ENCODE measurements around the gene KRI1. TPM values are rescaled to one million over a fixed set of nuclear protein-coding genes. Genes with fewer than 3 reads are reported as not detected.

Gene KRI1
- total and polyA plus RNA-seq, 2 donors (not counting 3 experiments of a cell fraction or from before 2014, with no cell fraction given): 6.7 to 25.7 TPM

GRCh38 chr19:10593148-10593547, 27.3 kb upstream of the KRI1 start:
- CTCF ChIA-PET: interaction anchor here (2.1 kb wide), 1 partner anchor 51 kb away, joined by 12 read pairs; no protein-coding TSS in a partner anchor

More at GRCh38 chr19:10593148-10593547, 27.3 kb upstream of the KRI1 start:
- no peaks in the 10 kb centered on the region for H3K9me3 ChIP-seq (replicated peaks; ENCODE audit: control insufficient read depth, insufficient read depth, low read length)
- no peak overlapping the region for H3K4me3 ChIP-seq (replicated peaks in 1 of 3; ENCODE audit: insufficient read depth in 1 of 3, low read depth in 1 of 3, low read length in 3 of 3)
- no peaks in the 10 kb centered on the region for H4K20me1 ChIP-seq (replicated peaks; ENCODE audit: control insufficient read depth, extremely low read depth, insufficient read depth, low read length)
- peaks cover 13% of the 10 kb centered on the region for H3K4me1 ChIP-seq (ENCODE audit: control insufficient read depth, extremely low read depth, insufficient read depth, low read length)
- FAIRE-seq: no peak
- H3K4me2 ChIP-seq (ENCODE audit: insufficient read depth, low read length): no peak overlapping the region
- no peak for DNase-seq (ENCODE audit: low read depth, low spot score)
- no TSS peak for BruUV-seq (replicated peaks)
- no peak overlapping the region for H3K27ac ChIP-seq (ENCODE audit: insufficient read depth, low read depth, low read length)
- no peak overlapping the region for H3K9ac ChIP-seq (replicated peaks; ENCODE audit: extremely low read depth, insufficient read depth, low read length)
- no peaks in the 10 kb centered on the region for H3K27me3 ChIP-seq (ENCODE audit: control insufficient read depth in 2 of 2, insufficient read depth in 2 of 2, low read length in 2 of 2)
- intact Hi-C loops (cut with micrococcal nuclease) (no loop called here), dilution Hi-C loops (cut with MboI; ENCODE audit: extremely low pct_ligation_motif_present, low sequenced_read_pairs) (no loop called here)
- no peak for TF ChIP-seq FOS (IDR thresholded peaks at IDR 0.05; ENCODE audit: borderline replicate concordance, insufficient read depth, low read length)
- TF ChIP-seq CTCF (IDR thresholded peaks at IDR 0.05; ENCODE audit: extremely low read depth in 1 of 2, insufficient read depth in 1 of 2, low read depth in 1 of 2, low read length in 2 of 2): no peak
- TF ChIP-seq EZH2 (IDR thresholded peaks at IDR 0.05; ENCODE audit: borderline replicate concordance, low read depth, low read length, severe bottlenecking): no peak
- no peak for TF ChIP-seq POLR2AphosphoS5 (IDR thresholded peaks at IDR 0.05; ENCODE audit: insufficient read depth, low read depth, low read length)
- no peak for TF ChIP-seq JUN (IDR thresholded peaks at IDR 0.05; ENCODE audit: borderline replicate concordance, insufficient read depth, insufficient read length, low read depth)
- TF ChIP-seq MAX (IDR thresholded peaks at IDR 0.05; ENCODE audit: insufficient read depth, insufficient read length): no peak
- TF ChIP-seq POLR2A (IDR thresholded peaks at IDR 0.05; ENCODE audit: low read depth, low read length): no peak
- no peak for TF ChIP-seq GATA2 (IDR thresholded peaks at IDR 0.05; ENCODE audit: insufficient read depth, insufficient read length, low read depth, low read length)
- TF ChIP-seq MYC (IDR thresholded peaks at IDR 0.05; ENCODE audit: low read depth, low read length): no peak
- no peaks in the 10 kb centered on the region for H3K36me3 ChIP-seq (ENCODE audit: control insufficient read depth in 2 of 2, extremely low read depth in 1 of 2, insufficient read depth in 2 of 2, low read length in 2 of 2)
- H3K79me2 ChIP-seq (ENCODE audit: control insufficient read depth, insufficient read depth, low read length): no peaks in the 10 kb centered on the region
- POLR2A ChIA-PET: no interaction called here
- H2AFZ ChIP-seq (ENCODE audit: low read depth, low read length): no peak overlapping the region
- H3K9me1 ChIP-seq (replicated peaks; ENCODE audit: control insufficient read depth, extremely low read depth, insufficient read depth, low read length): no peaks in the 10 kb centered on the region
